ENCODE results near the gene GPX3.

DNA sequence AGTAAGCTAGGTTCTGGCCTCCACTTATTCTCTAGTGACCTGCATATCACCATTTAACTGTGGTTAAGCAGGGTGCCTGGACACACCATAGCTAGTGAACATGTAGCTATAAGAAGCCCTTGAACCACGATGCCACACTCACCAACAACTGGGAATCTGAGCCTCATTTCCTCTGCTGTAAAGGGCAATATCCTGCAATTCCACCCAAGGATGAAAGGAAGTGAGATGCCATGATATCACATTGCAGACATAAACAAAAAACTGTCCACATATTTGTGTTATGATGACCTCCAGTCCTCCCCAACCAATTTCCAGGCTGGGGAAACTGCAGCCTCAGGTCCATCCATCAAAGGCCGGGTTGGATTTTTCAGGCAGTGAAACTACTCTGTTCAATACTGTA is 50.1 kb downstream of the GPX3 start:
- no peak for TF ChIP-seq POLR2A (IDR thresholded peaks at IDR 0.05)
- TF ChIP-seq, protein P1, sequence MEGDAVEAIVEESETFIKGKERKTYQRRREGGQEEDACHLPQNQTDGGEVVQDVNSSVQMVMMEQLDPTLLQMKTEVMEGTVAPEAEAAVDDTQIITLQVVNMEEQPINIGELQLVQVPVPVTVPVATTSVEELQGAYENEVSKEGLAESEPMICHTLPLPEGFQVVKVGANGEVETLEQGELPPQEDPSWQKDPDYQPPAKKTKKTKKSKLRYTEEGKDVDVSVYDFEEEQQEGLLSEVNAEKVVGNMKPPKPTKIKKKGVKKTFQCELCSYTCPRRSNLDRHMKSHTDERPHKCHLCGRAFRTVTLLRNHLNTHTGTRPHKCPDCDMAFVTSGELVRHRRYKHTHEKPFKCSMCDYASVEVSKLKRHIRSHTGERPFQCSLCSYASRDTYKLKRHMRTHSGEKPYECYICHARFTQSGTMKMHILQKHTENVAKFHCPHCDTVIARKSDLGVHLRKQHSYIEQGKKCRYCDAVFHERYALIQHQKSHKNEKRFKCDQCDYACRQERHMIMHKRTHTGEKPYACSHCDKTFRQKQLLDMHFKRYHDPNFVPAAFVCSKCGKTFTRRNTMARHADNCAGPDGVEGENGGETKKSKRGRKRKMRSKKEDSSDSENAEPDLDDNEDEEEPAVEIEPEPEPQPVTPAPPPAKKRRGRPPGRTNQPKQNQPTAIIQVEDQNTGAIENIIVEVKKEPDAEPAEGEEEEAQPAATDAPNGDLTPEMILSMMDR (IDR thresholded peaks at IDR 0.05) = no peak
